ENCODE results near the gene DET1. TPM values are rescaled to one million over a fixed set of nuclear protein-coding genes. Genes with fewer than 3 reads are reported as not detected.
"Not testable (repeated sequence)": the region's sequence is repeated elsewhere in the genome, so short reads cannot be mapped to it uniquely, and the experiment has no call there.

Gene DET1
- total and polyA plus RNA-seq, 2 donors = 4.1 to 5.0 TPM

DNA sequence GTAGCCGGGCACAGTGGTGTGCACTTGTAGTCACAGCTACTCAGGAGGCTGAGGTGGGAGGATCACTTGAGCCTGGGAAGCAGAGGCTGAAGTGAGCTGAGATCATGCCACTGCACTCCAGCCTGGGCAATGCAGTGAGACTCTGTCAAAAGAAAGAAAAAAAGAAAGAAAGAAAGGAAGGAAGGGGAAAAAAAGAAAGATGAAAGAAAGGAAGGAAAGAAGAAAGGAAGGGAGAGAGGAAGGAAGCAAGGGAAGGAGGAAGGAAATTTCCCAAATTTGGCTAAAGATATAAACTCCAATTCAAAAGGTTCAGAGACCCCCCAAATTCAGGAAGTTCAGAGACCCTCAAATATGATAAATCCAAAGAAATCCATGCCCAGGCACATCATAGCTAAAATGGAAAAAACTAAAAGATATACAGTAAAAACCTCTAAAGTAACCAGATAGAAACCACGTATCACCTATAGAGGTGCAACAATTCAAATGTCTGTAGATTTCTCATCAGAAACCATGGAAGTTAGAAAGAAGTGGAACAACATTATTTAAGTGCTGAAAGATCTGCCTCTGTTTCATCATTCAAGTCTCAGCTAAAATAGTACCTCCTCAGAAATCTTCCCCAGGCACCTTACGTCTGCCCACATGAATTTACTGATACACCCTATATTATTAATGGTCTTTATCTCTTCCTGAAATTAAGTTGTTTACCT, 10.7 kb downstream of the DET1 start:
- Histone ChIP-seq H3K4me3 (ENCODE audit: low read length in 2 of 2) (no peak overlapping the region), H3K9me3 (ENCODE audit: control insufficient read depth in 2 of 2, insufficient read depth in 1 of 2, low read length in 1 of 2) (no peaks in the 10 kb centered on the region), H3K27me3 (ENCODE audit: control insufficient read depth in 2 of 2, insufficient read depth in 1 of 2, low read length in 1 of 2) (no peaks in the 10 kb centered on the region), H3K4me1 (ENCODE audit: control insufficient read depth in 2 of 2, insufficient read depth in 2 of 2, low read length in 2 of 2) (no peaks in the 10 kb centered on the region), H3K36me3 (ENCODE audit: control insufficient read depth in 2 of 2, insufficient read depth in 2 of 2, low read length in 1 of 2) (peaks cover 5 to 8% of the 10 kb centered on the region in 2 donors), H3K27ac (ENCODE audit: low read depth in 1 of 2, low read length in 1 of 2) (no peak overlapping the region)
- no peak for DNase-seq (ENCODE audit: low read depth in 6 of 9, low spot score in 9 of 9)
- WGBS = 97% methylated on average over 3 of the region's 3 CpGs

DNA sequence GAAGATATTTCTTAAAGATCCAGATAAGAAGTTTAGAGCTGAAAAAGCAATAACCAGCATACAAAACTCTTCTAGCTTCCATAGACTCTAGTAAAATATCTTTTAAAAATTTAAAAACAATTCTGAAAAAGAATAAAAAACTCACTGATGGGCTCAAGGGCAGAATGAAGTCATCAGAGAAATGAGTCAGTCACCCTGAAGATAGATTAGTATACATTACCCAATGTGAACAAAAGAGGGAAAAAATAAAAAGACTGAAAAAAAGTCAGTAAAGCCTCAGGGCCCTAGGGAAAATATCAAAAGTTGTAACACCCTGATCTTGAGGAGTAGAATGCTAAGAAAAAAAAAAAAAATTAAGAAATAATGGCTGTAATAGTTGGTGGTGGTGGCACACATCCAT, 11.4 kb downstream of the DET1 start:
- H3K36me3 ChIP-seq (ENCODE audit: control insufficient read depth in 2 of 2, insufficient read depth in 2 of 2, low read length in 1 of 2) = peaks cover 10 to 11% of the 10 kb centered on the region in 2 donors
- DNase-seq (ENCODE audit: low read depth in 6 of 9, low spot score in 9 of 9) = no peak

DNA sequence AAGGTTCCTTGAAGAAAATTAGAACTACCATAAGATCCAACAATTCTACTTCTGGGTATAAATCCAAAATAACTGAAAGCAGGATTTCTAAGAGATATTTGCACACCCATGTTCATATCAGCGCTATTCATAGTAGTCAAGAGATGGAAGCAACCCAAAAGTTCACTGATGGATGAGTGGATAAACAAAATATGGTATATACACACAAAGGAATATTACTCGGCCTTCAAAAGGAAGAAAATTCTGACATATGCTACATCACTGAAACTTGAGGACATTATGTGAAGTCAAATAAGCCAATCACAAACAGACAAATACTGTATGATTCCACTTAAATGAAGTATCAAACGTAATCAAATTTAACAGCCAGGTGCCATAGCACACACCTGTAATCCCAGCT, 13.1 kb downstream of the DET1 start:
- H3K4me3 ChIP-seq (ENCODE audit: low read length in 2 of 2) = no peak overlapping the region
- no peaks in the 10 kb centered on the region for H3K4me1 ChIP-seq (ENCODE audit: control insufficient read depth in 2 of 2, insufficient read depth in 2 of 2, low read length in 2 of 2)
- no peaks in the 10 kb centered on the region for H3K9me3 ChIP-seq (ENCODE audit: control insufficient read depth in 2 of 2, insufficient read depth in 1 of 2, low read length in 1 of 2)
- peaks cover 11 to 12% of the 10 kb centered on the region in 2 donors for H3K36me3 ChIP-seq (ENCODE audit: control insufficient read depth in 2 of 2, insufficient read depth in 2 of 2, low read length in 1 of 2)
- H3K27ac ChIP-seq (ENCODE audit: low read depth in 1 of 2, low read length in 1 of 2) = no peak overlapping the region
- 98% methylated on average over 3 of the region's 3 CpGs for WGBS
- no peaks in the 10 kb centered on the region for H3K27me3 ChIP-seq (ENCODE audit: control insufficient read depth in 2 of 2, insufficient read depth in 1 of 2, low read length in 1 of 2)
- no peak for DNase-seq (ENCODE audit: low read depth in 6 of 9, low spot score in 9 of 9)

More for the DNA sequence above, 11.4 kb downstream of the DET1 start:
- Histone ChIP-seq H3K4me1 (ENCODE audit: control insufficient read depth in 2 of 2, insufficient read depth in 2 of 2, low read length in 2 of 2) (no peaks in the 10 kb centered on the region), H3K4me3 (ENCODE audit: low read length in 2 of 2) (no peak overlapping the region), H3K9me3 (ENCODE audit: control insufficient read depth in 2 of 2, insufficient read depth in 1 of 2, low read length in 1 of 2) (no peaks in the 10 kb centered on the region), H3K27me3 (ENCODE audit: control insufficient read depth in 2 of 2, insufficient read depth in 1 of 2, low read length in 1 of 2) (no peaks in the 10 kb centered on the region), H3K27ac (ENCODE audit: low read depth in 1 of 2, low read length in 1 of 2) (no peak overlapping the region)

DNA sequence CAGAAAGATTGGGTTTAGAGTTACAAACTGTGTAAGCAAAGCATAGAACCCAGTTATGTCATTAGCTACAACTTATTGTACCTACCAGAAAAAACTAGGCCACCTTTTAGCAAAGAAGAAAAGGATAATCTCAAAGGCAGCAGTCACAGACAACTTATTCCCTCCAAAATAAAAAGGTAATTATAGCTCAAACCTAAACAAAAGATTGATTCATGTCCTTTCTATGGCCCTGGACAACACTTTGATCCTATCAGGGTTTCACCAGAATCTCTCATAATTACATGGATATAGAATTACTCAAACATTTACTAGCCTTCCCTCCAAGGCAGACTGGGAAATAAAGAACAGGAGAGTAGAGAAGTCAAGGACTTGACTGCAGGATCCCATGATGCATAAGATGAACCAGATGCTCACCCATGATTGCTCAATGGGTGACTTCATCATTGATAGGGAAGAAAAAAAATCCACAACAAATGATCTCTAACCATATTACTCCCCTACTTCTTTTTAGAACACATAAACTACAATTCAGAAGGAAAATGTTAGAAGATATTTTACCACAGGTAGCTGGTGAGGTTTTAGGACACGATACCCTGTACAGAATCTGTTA, 17.4 kb downstream of the DET1 start:
- H3K4me1 ChIP-seq (ENCODE audit: control insufficient read depth in 2 of 2, insufficient read depth in 2 of 2, low read length in 2 of 2) = no peaks in the 10 kb centered on the region
- no peaks in the 10 kb centered on the region for H3K27me3 ChIP-seq (ENCODE audit: control insufficient read depth in 2 of 2, insufficient read depth in 1 of 2, low read length in 1 of 2)
- H3K36me3 ChIP-seq (ENCODE audit: control insufficient read depth in 2 of 2, insufficient read depth in 2 of 2, low read length in 1 of 2) = peaks cover 16 to 26% of the 10 kb centered on the region in 2 donors
- H3K27ac ChIP-seq (ENCODE audit: low read depth in 1 of 2, low read length in 1 of 2) = no peak overlapping the region
- H3K4me3 ChIP-seq (ENCODE audit: low read length in 2 of 2) = no peak overlapping the region
- no peaks in the 10 kb centered on the region for H3K9me3 ChIP-seq (ENCODE audit: control insufficient read depth in 2 of 2, insufficient read depth in 1 of 2, low read length in 1 of 2)
- 97% methylated on average over 1 of the region's 1 CpG for WGBS
- no peak for DNase-seq (ENCODE audit: low read depth in 6 of 9, low spot score in 9 of 9)

DNA sequence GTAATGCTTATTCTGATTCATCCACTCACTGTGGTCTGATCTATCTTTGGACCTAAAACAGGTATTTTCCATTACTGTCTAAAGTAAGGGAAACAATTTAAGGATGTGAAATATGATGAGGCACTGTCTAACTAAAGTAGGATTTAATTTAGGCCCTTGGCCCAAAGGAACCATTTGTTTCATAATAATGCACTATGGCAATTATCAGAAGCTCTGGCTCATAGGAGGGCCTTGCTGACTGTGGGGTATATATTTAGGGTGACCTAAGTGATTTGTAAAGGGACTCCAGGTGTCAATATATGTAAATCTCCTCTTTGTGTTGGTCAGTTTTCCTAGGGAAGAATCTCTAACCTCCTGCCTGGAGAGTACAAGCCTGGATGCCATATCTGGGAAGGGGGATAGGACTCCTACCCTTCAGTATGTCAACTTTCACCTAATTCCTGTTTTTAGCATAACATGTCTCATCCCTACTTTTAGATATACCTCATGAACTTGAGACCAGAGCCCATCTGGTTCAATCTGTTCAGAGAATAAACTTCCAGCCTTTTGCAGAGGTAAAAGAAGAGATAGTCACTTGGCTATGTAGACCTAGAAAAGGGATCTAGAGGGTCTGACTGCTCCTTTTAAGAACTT, 20.1 kb downstream of the DET1 start:
- Histone ChIP-seq H3K27me3 (ENCODE audit: control insufficient read depth in 2 of 2, insufficient read depth in 1 of 2, low read length in 1 of 2) (no peaks in the 10 kb centered on the region), H3K36me3 (ENCODE audit: control insufficient read depth in 2 of 2, insufficient read depth in 2 of 2, low read length in 1 of 2) (peaks cover 15 to 26% of the 10 kb centered on the region in 2 donors), H3K4me3 (ENCODE audit: low read length in 2 of 2) (no peak overlapping the region), H3K4me1 (ENCODE audit: control insufficient read depth in 2 of 2, insufficient read depth in 2 of 2, low read length in 2 of 2) (no peaks in the 10 kb centered on the region), H3K27ac (ENCODE audit: low read depth in 1 of 2, low read length in 1 of 2) (no peak overlapping the region), H3K9me3 (ENCODE audit: control insufficient read depth in 2 of 2, insufficient read depth in 1 of 2, low read length in 1 of 2) (no peaks in the 10 kb centered on the region)
- DNase-seq (ENCODE audit: low read depth in 6 of 9, low spot score in 9 of 9) = no peak

DNA sequence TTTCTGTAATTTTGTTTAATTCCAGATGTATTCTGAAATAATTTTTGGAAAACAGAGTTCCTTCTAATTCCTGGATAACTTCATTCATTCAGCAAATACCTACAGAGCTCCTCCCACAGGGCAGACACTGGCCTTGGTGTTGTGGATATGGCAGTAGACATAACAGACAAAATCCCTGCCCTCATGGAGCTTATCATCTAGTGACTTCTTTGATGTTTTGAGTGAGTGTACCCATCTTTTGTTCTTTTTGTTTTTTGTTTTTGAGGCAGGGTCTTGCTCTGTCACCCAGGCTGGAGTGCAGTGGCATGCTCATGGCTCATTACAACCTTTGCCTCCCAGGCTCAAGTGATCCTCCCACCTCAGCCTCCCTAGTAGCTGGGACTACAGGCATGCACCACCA, 21.1 kb downstream of the DET1 start:
- DNase-seq (ENCODE audit: low read depth in 6 of 9, low spot score in 9 of 9) = no peak
- Histone ChIP-seq H3K4me3 (ENCODE audit: low read length in 2 of 2) (no peak overlapping the region), H3K36me3 (ENCODE audit: control insufficient read depth in 2 of 2, insufficient read depth in 2 of 2, low read length in 1 of 2) (peaks cover 5 to 18% of the 10 kb centered on the region in 2 donors), H3K9me3 (ENCODE audit: control insufficient read depth in 2 of 2, insufficient read depth in 1 of 2, low read length in 1 of 2) (no peaks in the 10 kb centered on the region), H3K4me1 (ENCODE audit: control insufficient read depth in 2 of 2, insufficient read depth in 2 of 2, low read length in 2 of 2) (no peaks in the 10 kb centered on the region), H3K27me3 (ENCODE audit: control insufficient read depth in 2 of 2, insufficient read depth in 1 of 2, low read length in 1 of 2) (no peaks in the 10 kb centered on the region), H3K27ac (ENCODE audit: low read depth in 1 of 2, low read length in 1 of 2) (no peak overlapping the region)

DNA sequence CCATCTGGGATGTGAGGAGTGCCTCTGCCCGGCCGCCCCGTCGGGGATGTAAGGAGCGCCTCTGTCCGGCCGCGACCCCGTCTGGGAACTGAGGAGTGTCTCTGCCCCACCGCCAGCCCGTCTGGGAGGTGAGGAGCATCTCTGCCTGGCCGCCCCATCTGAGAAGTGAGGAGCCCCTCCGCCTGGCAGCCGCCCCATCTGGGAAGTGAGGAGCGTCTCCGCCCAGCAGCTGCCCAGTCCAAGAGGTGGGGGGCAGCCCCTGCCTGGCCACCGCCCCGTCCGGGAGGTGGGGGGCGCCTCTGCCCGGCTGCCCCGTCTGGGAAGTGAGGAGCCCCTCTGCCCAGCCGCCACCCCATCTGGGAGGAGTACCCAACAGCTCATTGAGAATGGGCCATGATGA, 22.4 kb downstream of the DET1 start:
- peaks cover 5 to 16% of the 10 kb centered on the region in 2 donors for H3K36me3 ChIP-seq (ENCODE audit: control insufficient read depth in 2 of 2, insufficient read depth in 2 of 2, low read length in 1 of 2)
- H3K4me3 ChIP-seq (ENCODE audit: low read length in 2 of 2); H3K27me3 ChIP-seq (ENCODE audit: control insufficient read depth in 2 of 2, insufficient read depth in 1 of 2, low read length in 1 of 2); H3K9me3 ChIP-seq (ENCODE audit: control insufficient read depth in 2 of 2, insufficient read depth in 1 of 2, low read length in 1 of 2); H3K4me1 ChIP-seq (ENCODE audit: control insufficient read depth in 2 of 2, insufficient read depth in 2 of 2, low read length in 2 of 2); DNase-seq (ENCODE audit: low read depth in 6 of 9, low spot score in 9 of 9); H3K27ac ChIP-seq (ENCODE audit: low read depth in 1 of 2, low read length in 1 of 2): not testable (repeated sequence)
- 97% methylated on average over 23 of the region's 23 CpGs for WGBS

DNA sequence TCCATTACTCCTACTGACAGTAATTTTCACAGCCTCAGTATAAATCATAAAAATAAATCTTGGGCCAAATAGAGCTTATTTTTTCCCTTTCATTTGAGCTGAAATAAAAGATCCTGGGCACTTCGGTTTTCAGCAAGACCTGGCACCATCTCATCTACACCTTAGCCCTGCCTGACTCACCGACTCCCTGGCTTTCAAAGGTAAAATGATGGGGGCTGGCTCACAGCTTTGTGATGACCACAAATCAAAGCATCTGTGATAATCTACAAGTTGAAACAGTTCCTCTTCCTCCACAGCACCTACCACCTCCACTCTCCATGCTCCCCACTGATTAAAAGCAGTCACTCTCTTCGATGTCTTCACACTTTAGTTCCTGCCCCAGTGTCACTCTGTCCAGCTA, 27.6 kb downstream of the DET1 start:
- DNase-seq (ENCODE audit: low read depth in 6 of 9, low spot score in 9 of 9) = no peak
- H3K27ac ChIP-seq (ENCODE audit: low read depth in 1 of 2, low read length in 1 of 2) = no peak overlapping the region
- no peaks in the 10 kb centered on the region for H3K27me3 ChIP-seq (ENCODE audit: control insufficient read depth in 2 of 2, insufficient read depth in 1 of 2, low read length in 1 of 2)
- 94% methylated on average over 3 of the region's 3 CpGs for WGBS
- no peaks in the 10 kb centered on the region for H3K4me1 ChIP-seq (ENCODE audit: control insufficient read depth in 2 of 2, insufficient read depth in 2 of 2, low read length in 2 of 2)
- no peak overlapping the region for H3K4me3 ChIP-seq (ENCODE audit: low read length in 2 of 2)
- H3K9me3 ChIP-seq (ENCODE audit: control insufficient read depth in 2 of 2, insufficient read depth in 1 of 2, low read length in 1 of 2) = no peaks in the 10 kb centered on the region
- no peaks in the 10 kb centered on the region for H3K36me3 ChIP-seq (ENCODE audit: control insufficient read depth in 2 of 2, insufficient read depth in 2 of 2, low read length in 1 of 2)

DNA sequence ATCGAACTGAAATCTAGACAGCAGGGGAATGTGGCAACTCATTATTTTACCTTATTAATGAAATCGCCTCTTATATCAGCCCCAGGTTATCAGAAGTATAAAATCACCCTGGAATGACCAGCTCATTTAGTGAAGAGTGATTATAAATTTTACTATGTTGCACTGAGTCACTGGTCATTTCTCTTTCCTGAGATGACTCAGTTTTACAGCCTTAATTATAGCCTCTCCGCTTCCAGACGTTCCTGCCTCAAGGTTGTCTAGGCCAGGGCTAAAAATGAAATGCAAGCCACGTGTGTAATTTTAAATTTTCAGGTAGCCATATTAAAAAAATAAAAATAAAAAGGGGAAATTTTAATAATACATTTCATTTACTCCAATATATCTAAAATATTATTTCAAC, 33.3 kb downstream of the DET1 start:
- no peaks in the 10 kb centered on the region for H3K4me1 ChIP-seq (ENCODE audit: control insufficient read depth in 2 of 2, insufficient read depth in 2 of 2, low read length in 2 of 2)
- H3K36me3 ChIP-seq (ENCODE audit: control insufficient read depth in 2 of 2, insufficient read depth in 2 of 2, low read length in 1 of 2) = peaks cover 2 to 8% of the 10 kb centered on the region in 2 donors
- no peaks in the 10 kb centered on the region for H3K9me3 ChIP-seq (ENCODE audit: control insufficient read depth in 2 of 2, insufficient read depth in 1 of 2, low read length in 1 of 2)
- H3K4me3 ChIP-seq (ENCODE audit: low read length in 2 of 2) = no peak overlapping the region
- H3K27ac ChIP-seq (ENCODE audit: low read depth in 1 of 2, low read length in 1 of 2) = no peak overlapping the region
- no peak for DNase-seq (ENCODE audit: low read depth in 6 of 9, low spot score in 9 of 9)
- H3K27me3 ChIP-seq (ENCODE audit: control insufficient read depth in 2 of 2, insufficient read depth in 1 of 2, low read length in 1 of 2) = no peaks in the 10 kb centered on the region
- 96% methylated on average over 5 of the region's 5 CpGs for WGBS

Data from thymus (tissue), 11 donors.